ENCODE measurements around the gene MGAT4A.
A peak's percentile ranks its signal among the peaks of the same experiment; 100 is the strongest.

Gene MGAT4A

DNA sequence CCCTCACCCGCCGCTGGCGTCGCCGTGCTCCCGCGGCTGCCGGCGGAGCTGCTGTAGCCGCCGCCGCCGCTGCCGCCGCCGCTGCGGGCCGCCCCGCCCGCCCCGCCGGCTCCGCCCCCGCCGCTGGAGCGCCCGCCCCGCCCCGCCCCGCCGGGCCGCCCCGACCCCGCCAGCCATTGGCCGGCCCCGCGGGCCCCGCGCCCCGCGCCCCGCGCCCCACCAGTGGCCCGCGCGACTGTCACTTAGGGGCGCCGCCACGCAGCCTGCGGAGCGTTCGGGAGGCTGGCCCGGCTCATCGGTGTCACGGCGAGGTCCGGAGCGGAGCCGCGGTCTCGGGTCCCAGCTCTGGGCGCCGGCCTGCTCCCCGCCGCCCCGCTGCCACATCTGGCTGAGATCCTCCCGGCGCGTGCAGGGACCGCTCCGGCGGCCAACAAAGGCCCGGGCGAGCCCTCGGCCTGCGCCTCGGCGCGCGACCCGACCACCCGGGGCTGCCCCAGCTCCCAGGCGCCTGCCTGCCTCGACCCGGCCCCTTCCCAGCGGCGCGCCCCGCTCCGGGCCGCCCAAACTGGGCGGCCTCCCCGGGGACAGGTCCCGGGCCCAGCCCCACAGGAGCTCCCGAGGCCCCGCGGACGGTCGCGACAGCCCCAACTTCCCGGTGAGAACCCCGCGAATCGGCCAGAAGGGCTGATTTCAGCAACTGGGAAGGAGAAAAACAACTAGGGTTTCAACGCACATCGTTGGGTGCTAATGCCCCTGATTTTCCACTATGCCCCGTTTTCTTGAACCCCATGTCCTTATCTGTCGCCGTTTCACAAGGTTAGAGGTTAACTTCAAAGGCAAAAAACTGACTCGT, at the start of gene MGAT4A:
MGAT4A (minus strand) TSS at position 92 of the 853 bp plus-strand sequence. CDS start 4,800 bp downstream, outside the sequence.
- peak; percentile 77 for DNase-seq

DNA sequence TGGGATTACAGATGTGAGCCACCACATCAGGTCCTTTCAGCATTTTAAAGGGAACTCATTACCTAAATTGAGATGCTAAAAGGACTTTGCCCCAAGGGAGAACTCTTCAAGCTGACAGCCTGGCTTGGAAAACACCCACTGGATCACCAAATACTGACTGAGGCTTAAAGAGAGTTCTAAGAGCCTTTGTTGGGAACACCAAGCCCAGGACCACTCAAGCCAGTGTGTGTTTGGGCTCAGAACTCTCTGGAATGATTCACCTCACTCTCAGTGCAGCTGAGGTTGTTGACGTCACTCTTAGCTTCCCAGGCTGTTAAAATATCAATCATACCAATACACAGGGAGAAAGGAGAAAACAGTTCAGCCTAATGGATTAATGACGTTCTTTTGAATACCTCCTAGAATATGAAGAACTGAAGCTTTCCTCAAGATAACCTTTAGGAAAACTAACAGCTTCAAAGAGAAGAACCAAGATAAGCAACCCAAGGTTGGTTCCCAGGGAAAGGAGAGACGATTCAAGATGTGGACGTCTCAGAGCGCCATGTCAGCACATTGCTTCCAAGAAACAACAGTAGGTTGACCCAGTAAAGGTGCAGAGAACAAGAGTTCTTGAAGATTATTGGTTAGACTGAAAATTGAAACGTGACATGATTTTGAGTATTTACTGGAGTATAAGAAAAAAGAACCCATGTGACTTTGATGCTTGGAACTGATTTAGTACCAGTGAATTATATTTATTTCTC, 48.0 kb upstream of the MGAT4A start:
- DNase-seq = no peak

DNA sequence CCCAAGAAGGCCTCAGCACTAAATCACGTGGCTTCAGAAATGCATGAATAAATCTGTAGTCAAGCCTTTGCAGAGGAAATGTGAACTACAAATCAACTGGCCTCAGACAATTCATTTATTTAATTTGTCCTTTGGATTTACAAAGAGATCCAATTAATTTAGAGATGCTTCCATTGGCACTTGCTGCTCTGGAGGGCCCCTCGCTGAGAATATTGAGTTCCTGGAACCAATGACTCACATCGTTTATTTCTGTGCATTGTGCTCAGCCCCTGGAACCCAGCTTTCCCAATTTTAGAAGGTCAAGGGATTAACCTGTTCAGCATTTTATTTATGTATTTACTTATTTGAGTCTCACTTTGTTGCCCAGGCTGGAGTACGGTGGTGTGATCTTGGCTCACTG, 47.2 kb upstream of the MGAT4A start:
- DNase-seq = no peak

DNA sequence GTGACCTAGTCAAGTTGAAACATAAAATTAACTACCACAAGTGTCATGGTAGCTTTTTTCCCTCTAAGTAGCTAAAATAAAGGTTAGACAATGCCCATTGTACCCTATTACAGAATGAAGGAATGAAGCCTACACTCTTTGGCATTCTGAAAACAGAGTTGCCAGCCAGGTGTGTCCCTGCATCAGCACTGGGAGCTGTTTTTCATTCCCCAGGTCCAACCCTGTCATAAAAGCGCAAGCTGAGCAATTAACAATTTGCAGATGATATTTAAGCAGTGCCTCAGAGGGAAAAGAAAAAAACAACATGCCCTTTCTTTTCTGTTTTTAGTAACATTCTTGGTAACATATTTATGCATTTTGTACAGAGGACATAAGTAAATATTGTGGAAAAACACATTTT, 46.8 kb upstream of the MGAT4A start:
- no peak for DNase-seq

DNA sequence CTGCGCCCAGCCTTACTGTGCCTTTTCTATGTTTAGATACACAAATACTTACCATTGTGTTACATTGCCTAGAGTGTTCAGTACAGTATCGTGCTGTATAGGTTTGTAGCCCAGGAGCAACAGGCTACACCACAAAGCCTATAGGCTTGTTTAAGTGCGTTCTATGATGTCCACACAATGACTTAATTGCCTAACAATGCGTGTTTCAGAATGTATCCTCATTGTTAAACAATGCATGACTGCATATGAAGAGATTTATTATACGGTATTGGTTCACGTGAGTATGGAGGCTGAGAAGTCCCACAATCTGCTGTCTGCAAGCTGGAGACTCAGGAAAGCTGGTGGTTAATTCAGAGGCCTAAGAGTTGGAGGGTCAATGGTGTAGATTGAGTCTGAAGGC, 46.1 kb upstream of the MGAT4A start:
- no peak for DNase-seq

DNA sequence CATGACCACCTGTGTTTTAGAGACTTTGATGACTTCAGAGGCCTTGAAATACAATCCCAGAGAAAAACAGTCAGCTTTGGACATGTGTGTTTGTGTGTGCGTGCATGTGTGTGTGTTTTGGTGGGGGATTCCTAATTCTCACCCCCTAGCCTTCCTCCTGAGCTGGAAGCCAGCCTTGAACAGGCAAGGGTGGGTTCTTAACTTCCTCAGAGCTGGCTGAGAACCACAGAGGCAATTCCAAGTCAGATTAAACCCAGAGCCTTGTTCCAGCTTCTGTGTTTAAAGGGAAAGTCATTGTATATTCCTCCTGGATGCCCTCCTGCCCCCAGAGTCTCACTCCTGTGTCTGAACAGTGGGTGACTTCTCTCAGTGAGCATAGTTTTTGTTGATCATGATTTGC, 45.2 kb upstream of the MGAT4A start:
- DNase-seq = no peak

DNA sequence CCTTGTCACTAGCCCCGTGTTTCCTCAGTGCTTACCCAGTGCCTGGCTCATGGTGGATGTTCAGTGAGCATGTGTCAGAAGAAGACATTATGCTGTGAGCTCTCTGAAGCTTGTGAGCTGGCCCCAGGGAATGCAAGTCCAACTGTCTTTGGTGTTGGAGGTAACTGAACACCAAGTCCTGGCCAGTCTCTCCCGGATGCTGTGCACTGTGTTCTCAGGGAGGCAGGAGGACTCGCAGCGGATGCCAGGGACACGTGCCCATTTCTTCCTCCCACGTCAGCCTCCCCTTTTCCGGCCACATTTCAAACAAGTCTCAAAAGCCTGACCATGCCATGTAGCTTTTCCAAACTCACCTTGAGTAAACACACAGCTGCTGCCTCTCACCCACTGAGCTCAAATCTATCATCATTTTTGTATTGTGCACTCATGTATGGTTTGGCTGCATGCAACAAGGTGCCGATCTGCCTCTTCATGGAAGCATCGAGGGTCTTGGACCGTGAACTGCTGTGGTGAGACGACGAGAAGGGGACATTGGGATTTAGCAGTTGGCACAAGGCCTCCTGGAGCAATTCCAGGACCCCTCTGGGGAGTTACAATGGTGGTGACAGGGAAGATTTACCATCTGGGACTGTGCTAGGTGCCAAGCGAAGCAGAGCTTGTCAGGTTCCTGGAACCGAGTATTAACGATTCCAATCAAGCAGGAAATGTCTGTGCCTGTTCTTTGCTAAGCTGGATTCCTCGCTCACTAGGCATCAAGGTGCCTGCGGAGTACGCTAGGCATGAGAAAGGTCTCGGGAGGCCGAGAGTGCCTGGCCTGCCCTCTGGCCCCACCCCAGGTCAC, 44.4 kb upstream of the MGAT4A start:
- peak; percentile 85 for DNase-seq

DNA sequence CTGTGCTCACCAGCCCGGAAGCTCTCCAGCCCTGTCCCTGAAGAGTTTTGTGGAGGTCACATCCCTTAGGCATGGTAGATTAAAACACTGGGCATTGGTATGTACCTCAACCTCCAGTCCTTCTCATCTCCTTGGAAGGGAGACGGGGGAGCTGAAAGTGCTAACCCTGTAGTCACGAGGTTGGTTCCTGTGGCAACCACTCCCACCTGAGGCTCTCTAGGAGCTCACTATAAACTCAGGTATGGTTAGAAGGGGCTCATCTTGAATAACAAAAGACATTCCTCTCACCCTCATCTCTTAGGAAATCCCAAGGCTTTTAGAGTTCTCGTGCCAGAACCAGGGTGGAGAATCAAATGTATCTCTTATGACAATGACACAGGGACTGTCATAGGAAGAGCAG, 43.0 kb upstream of the MGAT4A start:
- no peak for DNase-seq

DNA sequence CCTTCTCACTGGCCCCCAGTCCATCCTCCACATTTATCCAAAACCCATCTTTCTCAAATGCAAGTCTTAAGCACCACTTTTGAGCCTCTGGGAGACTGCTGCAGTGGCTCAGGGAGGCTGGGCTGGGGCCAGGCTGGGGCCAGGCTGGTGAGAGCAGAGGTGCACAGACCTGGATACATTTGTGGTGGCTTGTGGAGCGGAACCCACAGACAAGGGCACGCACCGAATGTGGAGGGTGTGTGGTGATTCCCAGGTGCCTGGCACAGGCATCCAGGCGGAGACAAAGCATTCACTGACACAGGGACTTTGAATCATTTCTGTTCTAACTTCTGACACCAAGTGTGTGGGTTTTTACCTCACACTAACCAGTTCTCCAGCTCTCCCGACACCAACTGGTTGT, 42.2 kb upstream of the MGAT4A start:
- DNase-seq = no peak

DNA sequence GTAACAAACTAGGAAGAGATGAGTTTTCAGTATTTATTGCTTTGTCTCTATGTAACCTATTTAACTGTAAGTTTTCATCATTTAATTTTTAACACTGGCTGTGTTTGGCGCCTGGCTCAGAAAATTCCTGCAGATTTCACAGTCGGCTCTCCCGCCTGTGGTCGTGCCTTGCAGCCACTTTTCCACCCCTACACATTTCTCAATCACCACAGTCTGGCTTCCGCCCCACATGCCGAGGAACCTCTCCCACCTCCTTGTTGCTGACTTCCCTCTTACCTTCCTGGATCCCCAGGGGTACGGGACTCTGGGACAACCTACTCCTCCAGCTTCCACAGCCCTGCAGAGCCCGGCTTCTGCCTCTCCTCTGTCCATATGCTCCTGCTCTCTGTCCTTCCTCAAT, 41.6 kb upstream of the MGAT4A start:
- DNase-seq = no peak

DNA sequence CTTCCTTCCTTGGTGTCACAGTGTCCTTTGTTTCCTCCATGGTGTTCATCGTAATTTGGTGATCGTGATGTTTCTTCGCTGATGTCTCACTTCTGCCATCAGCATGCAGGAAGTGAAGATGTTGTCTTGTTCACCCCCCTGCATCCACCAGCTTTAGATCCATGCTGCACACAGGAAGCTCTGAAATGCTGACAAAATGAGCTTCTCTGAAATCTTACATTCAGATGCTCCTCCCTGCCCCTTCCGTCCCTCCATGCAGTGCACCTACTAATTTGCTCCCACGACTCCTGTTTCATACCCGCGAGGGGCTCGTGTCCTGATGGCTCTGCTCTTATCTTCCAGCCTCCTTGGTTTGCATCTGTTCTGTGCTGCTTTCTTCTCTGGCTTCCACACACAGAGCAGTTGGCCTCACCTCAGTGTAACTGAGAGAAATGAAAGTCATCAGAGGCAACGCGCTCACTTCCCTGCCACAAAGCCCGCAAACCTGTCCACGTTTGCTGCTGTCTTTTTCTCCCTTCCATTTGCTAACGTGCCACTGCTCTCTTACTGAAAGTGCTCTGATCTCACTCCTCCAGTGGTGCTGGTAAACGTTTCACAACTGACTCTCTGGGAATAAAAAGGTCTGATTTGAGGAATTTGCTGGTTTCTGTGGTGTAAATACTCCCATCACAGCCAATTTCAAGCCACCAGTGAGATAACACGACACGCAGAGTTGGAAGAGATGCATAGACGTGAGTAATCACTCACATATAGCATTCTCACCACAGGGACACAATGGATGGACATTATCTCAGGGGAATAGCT, 41.0 kb upstream of the MGAT4A start:
- DNase-seq = no peak

DNA sequence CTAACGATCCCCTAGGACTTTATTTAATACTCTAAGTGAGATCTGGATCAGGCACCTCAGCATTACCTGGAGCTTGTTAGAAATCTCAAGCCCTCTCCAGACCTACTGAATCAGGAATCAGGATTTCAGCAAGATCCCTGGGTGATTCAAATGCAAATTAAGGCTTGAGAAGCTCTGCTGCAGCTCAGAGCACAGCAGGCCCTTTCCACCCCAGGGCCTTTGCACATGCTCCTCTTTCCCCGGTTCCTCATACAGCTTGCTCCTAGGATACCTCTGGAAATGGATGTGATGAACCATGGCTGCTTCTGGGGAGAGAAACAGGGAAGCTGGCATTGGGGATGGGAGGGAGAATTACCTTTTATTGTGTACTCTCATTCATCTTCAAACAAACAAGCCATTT, 40.3 kb upstream of the MGAT4A start:
- DNase-seq = no peak

DNA sequence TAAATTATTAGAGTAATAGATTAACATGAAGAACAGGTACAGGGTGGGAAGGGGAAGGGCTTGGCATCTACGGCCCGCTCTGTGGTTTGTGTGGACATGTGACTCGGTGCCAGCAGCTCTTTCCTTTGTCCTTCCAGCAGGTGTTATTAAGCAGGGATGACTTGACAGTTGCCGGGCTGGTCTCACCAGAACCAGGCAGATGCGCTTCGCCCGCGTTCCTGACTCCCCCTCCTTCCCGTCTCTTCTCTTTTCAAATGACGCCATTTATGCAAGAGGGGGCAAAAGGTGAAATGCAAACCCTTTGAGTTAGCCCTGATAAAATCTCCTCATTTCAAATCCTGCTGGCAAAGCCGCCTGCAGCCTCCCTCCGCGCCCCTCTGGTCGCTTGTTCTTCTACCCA, 38.9 kb upstream of the MGAT4A start:
- DNase-seq = peak; percentile 98

DNA sequence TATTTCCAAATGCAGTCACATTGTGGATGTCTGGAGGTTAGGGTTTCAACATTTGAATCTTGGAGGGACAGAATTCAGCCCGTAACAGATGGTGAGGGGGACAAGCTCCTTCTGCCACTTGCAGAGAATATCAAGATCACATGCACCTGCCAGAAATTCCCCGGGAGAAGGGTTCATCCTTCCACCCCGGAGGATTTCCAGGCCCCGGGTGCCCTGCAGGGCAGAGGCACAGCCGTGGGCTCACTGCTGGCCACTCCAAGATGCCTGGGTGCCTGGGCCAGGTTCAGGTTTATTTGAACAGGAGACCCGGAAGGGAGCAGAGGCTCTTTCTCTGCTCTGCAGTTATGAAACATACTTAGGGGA, 38.2 kb upstream of the MGAT4A start:
- no peak for DNase-seq

DNA sequence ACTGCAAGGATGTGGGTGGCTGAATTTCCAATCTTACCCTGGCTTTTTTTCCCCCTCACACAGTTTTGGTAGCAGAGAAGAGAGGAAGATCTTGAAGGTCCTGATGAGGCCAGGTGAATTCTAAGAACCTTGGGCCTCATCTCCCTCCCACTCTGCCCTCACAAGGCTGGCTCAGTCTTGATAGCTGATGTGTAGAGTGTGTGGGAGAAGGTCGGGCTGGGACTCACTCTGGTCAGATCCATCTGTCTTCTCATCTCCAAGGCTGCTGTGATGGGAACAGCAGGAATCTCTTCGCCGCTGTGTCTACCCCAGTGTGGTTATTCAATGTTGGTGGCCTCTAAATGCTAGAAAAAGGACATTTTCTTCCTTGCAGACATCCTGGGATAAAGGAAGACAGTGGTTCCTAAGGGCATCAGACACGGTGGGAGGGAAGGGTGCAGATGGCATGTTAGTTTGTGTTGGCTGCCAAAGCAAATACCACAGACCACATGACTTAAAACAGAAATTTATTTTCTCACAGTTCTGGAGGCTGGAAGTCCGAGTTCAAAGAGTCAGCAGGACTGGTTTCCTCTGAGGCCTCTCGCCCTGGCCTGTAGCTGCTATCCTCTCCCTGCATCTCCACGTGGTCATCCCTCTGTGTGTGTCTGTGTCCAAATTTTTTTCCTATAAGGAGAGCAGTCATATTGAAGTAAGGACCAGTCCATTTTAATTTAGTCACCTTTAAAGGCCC, 37.6 kb upstream of the MGAT4A start:
- DNase-seq = peak; percentile 80

DNA sequence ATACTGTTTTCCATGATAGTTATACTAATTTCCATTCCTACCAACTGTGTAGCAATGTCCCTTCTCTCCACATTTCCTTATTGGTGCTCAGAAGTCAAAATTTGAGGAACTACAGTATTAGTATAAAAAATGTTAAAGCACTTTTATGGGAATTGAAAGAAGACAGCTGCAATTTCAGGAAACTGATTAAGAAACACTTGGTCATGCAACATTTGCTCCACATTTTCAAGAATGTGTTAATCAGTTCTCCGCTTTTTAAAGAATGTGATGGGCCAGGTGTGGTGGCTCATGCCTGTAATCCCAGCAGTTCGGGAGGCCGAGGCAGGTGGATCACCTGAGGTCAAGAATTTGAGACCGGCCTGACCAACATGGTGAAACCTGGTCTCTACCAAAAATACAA, 33.6 kb upstream of the MGAT4A start:
- DNase-seq = no peak

DNA sequence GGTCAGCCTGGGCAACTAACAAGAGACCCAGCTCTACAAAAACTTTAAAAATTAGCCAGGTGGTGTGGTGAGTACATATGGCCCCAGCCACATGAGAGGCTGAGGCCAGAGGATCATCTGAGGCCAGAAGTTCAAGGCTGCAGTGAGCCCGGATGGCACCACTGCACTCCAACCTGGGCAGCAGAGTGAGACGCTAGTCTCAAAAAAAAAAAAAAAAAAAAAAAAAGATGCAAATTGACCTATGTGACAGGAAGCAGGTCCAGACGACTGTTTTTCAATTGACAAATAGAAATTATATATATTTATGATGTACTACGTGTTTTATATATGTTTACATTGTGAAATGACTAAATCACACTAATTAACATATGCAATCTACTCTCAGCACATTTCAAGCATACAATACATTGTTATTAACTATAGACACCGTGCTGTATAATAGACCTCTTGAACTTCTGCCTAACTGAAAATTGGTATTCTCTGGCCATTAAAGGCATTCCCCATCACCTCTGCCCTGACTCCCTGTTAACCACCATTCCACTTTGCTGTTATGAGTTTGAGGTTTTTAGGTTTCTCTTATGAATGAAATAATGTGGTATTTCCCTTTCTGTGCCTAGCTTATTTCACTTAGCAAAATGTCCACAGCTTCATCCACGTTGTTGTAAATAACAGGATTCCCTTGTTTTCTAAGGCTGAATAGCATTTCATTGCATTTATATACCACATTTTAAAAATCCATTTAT, 32.4 kb upstream of the MGAT4A start:
- DNase-seq = no peak

DNA sequence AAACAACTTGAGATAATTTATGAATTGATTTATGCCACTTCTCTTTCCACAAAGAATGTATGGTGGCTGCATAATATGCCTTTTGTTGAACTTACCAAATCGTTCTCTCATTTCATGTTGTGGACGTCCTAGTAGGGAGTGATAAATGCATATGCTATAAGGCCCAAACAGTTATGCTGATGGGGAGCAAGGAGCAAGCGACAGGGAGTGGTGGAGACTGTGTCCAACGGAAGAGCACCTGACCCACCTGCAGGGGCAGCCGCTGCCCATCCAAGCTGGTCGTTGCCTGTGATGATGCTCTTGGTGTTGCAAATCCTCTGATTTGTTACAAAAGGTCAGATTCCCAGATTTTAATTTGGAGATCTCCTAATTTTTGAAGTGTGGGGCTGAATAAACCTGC, 31.0 kb upstream of the MGAT4A start:
- no peak for DNase-seq

DNA sequence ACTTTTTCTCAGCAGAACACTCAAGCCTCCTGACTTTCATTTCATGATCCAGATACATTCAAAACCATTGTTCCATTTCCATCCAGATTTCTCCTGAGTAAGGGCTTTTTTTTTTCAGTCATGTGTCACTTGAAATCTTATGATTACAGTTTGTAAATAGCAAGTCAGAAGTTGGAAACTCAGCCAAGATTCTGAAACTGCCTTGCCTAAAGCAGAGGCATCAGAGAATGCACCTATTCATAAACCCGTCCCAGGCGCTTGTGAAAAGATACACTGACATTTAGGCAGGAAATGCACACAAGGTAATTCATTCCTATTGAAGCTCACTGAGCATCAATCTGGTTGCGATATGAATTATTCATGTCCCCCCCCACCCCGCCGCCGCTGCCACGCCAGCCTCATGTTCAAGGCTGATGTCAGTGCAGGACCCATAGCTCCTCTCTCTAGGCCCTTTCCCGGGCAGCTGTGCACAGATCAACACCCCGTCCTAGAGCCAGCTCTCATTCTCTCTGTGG, 30.4 kb upstream of the MGAT4A start:
- DNase-seq = no peak

DNA sequence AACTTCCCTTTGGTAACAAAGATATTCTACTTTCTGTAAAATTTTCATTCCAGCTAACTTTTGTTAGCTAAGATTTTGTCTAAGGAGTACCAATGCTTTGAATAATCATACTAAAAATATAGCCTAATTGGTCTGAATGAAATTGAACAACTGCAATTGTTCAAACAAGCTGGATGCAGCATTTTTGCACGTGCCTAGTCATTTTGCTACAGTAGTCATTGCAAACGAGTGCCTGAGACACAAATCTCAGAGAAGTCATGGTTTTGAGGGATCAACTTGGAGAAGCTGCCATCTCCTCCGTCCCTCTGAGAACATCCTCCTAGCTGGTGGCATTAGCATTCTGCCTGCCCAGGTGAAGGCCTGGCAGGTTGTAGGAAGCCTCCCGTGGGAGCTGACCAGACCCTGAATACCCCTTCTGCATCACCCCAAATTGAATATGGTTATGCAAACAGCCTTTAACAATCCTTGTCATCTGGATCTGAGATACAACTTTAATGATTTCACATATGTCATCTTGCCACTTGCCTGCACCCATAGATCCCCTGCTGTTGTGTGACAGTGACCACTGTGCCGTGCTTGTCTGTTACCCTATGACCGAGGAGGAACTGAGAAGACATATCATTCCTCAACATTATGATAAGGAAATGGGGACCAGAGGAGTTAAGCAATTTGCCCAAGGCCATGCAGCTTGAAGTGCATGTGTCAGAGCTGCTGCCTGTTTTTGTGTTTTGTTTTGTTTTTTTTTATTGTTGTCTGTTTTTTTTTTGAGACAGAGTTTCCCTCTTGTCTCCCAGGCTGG, 29.1 kb upstream of the MGAT4A start:
- no peak for DNase-seq

All from NCI-H2029 (cell line).